SK-N-SH (cell line): ENCODE data around the gene MBD3. TPM values are rescaled to one million over a fixed set of nuclear protein-coding genes. Genes with fewer than 3 reads are reported as not detected.

Source experiments
- CTCF ChIA-PET: fragments of 300-600, 350-600 bp; formaldehyde crosslinking; extraction: SDS; loops from one replicate; lab custom pipeline; 2021; lab: Yijun Ruan, JAX
- POLR2A ChIA-PET: fragments of 350-600 bp; sonication (Branson Sonifier 250); formaldehyde crosslinking; extraction: SDS; loops from one replicate; lab custom pipeline; 2020; ENCODE audit warnings: antibody characterized with exemption, inconsistent platforms; lab: Yijun Ruan, JAX
- DNase-seq: peaks from one replicate; pipeline ENCODE4 v3.0.0; 2012
- H2AFZ ChIP-seq: fragments of 200-600 bp; sonication (generic); 2 replicates; pipeline ENCODE4 v1.8.1; 2016; ENCODE audit warnings: antibody characterized with exemption, mild to moderate bottlenecking, low read depth
- H3F3A ChIP-seq: fragments of 200-600 bp; sonication (generic); replicated peaks from 2 replicates; pipeline ENCODE3; 2016; ENCODE audit warnings: antibody characterized with exemption, mild to moderate bottlenecking; ENCODE audit not compliant: insufficient read depth
- H3K27ac ChIP-seq, 2 experiments: fragments of 200-500 bp in 1 of 2; fragments of 200-600 bp in 1 of 2; sonication (Bioruptor generic) in 1 of 2; sonication (generic), shearing (Covaris generic) in 1 of 2; 2 replicates each; pipeline versions ENCODE4 v1.5.1 to v1.6.1; 2014 to 2016; ENCODE audit warnings: low read depth in 2 of 2, inconsistent platforms in 1 of 2, low read length in 1 of 2, mild to moderate bottlenecking in 1 of 2, mixed read lengths in 1 of 2
- H3K27me3 ChIP-seq: fragments of 200-600 bp; sonication (generic), shearing (Covaris generic); 2 replicates; pipeline ENCODE4 v1.6.1; 2016; ENCODE audit warnings: mixed run types; ENCODE audit not compliant: insufficient read depth
- H3K36me3 ChIP-seq, 2 experiments: fragments of 200-500 bp in 1 of 2; fragments of 200-600 bp in 1 of 2; sonication (Bioruptor generic) in 1 of 2; sonication (generic) in 1 of 2; replicated peaks in 1 of 2; 2 replicates each; pipeline versions ENCODE3 to v1.5.1; 2014 to 2016; ENCODE audit warnings: low read length in 1 of 2, mild to moderate bottlenecking in 1 of 2; ENCODE audit not compliant: insufficient read depth in 2 of 2, control insufficient read depth in 1 of 2
- H3K4me1 ChIP-seq, 2 experiments: fragments of 200-500 bp in 1 of 2; fragments of 200-600 bp in 1 of 2; sonication (Bioruptor generic) in 1 of 2; sonication (generic), shearing (Covaris generic) in 1 of 2; 2 replicates each; pipeline versions ENCODE4 v1.5.1 to v1.6.1; 2014 to 2016; ENCODE audit warnings: low read depth in 1 of 2, low read length in 1 of 2, mixed run types in 1 of 2; ENCODE audit not compliant: insufficient read depth in 2 of 2, control insufficient read depth in 1 of 2
- H3K4me2 ChIP-seq: fragments of 200-600 bp; sonication (generic), shearing (Covaris generic); 2 replicates; pipeline ENCODE4 v1.6.1; 2017; ENCODE audit warnings: mixed run types
- H3K4me3 ChIP-seq, 2 experiments: fragments of 200-500 bp in 1 of 2; fragments of 200-600 bp in 1 of 2; sonication (Bioruptor generic) in 1 of 2; sonication (generic), shearing (Covaris generic) in 1 of 2; 2 replicates each; pipeline versions ENCODE4 v1.5.1 to v1.8.1; 2014 to 2016; ENCODE audit warnings: low read depth in 2 of 2, inconsistent platforms in 1 of 2, low read length in 1 of 2, mild to moderate bottlenecking in 1 of 2, mixed read lengths in 1 of 2, moderate library complexity in 1 of 2
- H3K79me2 ChIP-seq: fragments of 200-600 bp; sonication (generic); 2 replicates; pipeline ENCODE4 v1.8.1; 2017; ENCODE audit warnings: mild to moderate bottlenecking; ENCODE audit not compliant: insufficient read depth
- H3K9ac ChIP-seq: fragments of 200-600 bp; sonication (generic); 2 replicates; pipeline ENCODE4 v1.6.1; 2017; ENCODE audit warnings: mixed run types
- H3K9me2 ChIP-seq: fragments of 200-600 bp; sonication (generic); 2 replicates; pipeline ENCODE4 v1.6.1; 2017; ENCODE audit warnings: mixed run types
- H3K9me3 ChIP-seq: fragments of 200-600 bp; sonication (generic); 2 replicates; pipeline ENCODE4 v1.6.1; 2017; ENCODE audit warnings: mixed run types, mild to moderate bottlenecking, moderate library complexity
- H4K20me1 ChIP-seq: fragments of 200-600 bp; sonication (generic); 2 replicates; pipeline ENCODE4 v1.6.1; 2017; ENCODE audit warnings: mild to moderate bottlenecking, mixed run types; ENCODE audit not compliant: insufficient read depth
- CHD2 ChIP-seq: fragments of 150-350 bp; IDR thresholded peaks from 2 replicates; pipeline ENCODE4 v1.6.1; 2018; ENCODE audit warnings: low read length; ENCODE audit not compliant: partially characterized antibody
- ELF1 ChIP-seq: IDR thresholded peaks from 2 replicates; pipeline ENCODE4 v1.4.0; 2012
- EZH2phosphoT487 ChIP-seq: fragments of 200-600 bp; sonication (generic); IDR thresholded peaks from 2 replicates; pipeline ENCODE4 v1.6.1; 2017; ENCODE audit warnings: low read depth, mixed run types, mild to moderate bottlenecking, antibody characterized with exemption, moderate library complexity, borderline replicate concordance
- GABPA ChIP-seq: IDR thresholded peaks from 2 replicates; pipeline ENCODE4 v1.4.0; 2012; ENCODE audit warnings: low read depth, mild to moderate bottlenecking
- MXI1 ChIP-seq: IDR thresholded peaks from 2 replicates; pipeline ENCODE4 v1.6.1; 2012; ENCODE audit warnings: mild to moderate bottlenecking, low read depth, low read length, improper control_type of control experiment
- NFIC ChIP-seq: IDR thresholded peaks from 2 replicates; pipeline ENCODE4 v1.4.0; 2012; ENCODE audit warnings: borderline replicate concordance
- NRF1 ChIP-seq: IDR thresholded peaks from 2 replicates; pipeline ENCODE4 v1.6.1; 2012; ENCODE audit warnings: low read depth, mild to moderate bottlenecking, low read length
- POLR2AphosphoS5 ChIP-seq: IDR thresholded peaks from 2 replicates; pipeline ENCODE4 v1.6.1; 2012; ENCODE audit warnings: low read depth, low read length
- RAD21 ChIP-seq: IDR thresholded peaks from 2 replicates; pipeline ENCODE4 v1.6.1; 2012; ENCODE audit warnings: mild to moderate bottlenecking, low read length
- SIN3A ChIP-seq: IDR thresholded peaks from 2 replicates; pipeline ENCODE4 v1.6.1; 2012; ENCODE audit warnings: low read depth, mild to moderate bottlenecking, low read length, moderate library complexity, borderline replicate concordance
- TAF1 ChIP-seq: IDR thresholded peaks from 2 replicates; pipeline ENCODE4 v1.6.1; 2012; ENCODE audit warnings: low read depth, mild to moderate bottlenecking, low read length, moderate library complexity, borderline replicate concordance
- TCF12 ChIP-seq: IDR thresholded peaks from 2 replicates; pipeline ENCODE4 v1.4.0; 2012
- TEAD4 ChIP-seq: IDR thresholded peaks from 2 replicates; pipeline ENCODE4 v1.4.0; 2012; ENCODE audit warnings: mild to moderate bottlenecking, borderline replicate concordance; ENCODE audit not compliant: insufficient read depth
- WGBS: methylation state at CpG from one replicate; pipeline ENCODE4 v1.1.6; 2017; ENCODE audit warnings: low lambda C conversion rate; 5-methylcytosine and 5-hydroxymethylcytosine counted together
- polyA plus RNA-seq, 3 experiments: library from polyadenylated mRNA; depleted of rRNA; stranded (reverse); fragments of >200 nt; gene quantifications; 2 replicates each; pipeline ENCODE4 v1.2.3, GENCODE V29; 2012
- TF ChIP-seq, protein P1 (sequence below): fragments of 150-350 bp; IDR thresholded peaks from 2 replicates; pipeline ENCODE4 v1.6.1; 2017; ENCODE audit warnings: antibody characterized with exemption, low read length, low read depth, borderline replicate concordance
- TF ChIP-seq, protein P2 (sequence below): IDR thresholded peaks from 2 replicates; pipeline ENCODE4 v1.4.0; 2012; ENCODE audit warnings: low read depth, borderline replicate concordance
- TF ChIP-seq, protein P3 (sequence below): IDR thresholded peaks from 2 replicates; pipeline ENCODE4; 2012
- TF ChIP-seq, protein P4 (sequence below): IDR thresholded peaks from 2 replicates; pipeline ENCODE4 v1.4.0; 2012; ENCODE audit warnings: low read depth, borderline replicate concordance
- TF ChIP-seq, protein P5 (sequence below): IDR thresholded peaks from 2 replicates; pipeline ENCODE4 v1.6.1; 2012; ENCODE audit warnings: mild to moderate bottlenecking, low read depth, low read length, moderate library complexity

MBD3 gene
- polyA plus RNA-seq, 1 of the 3 experiments (the other 2 are of a cell fraction), result 96.5 TPM

DNA sequence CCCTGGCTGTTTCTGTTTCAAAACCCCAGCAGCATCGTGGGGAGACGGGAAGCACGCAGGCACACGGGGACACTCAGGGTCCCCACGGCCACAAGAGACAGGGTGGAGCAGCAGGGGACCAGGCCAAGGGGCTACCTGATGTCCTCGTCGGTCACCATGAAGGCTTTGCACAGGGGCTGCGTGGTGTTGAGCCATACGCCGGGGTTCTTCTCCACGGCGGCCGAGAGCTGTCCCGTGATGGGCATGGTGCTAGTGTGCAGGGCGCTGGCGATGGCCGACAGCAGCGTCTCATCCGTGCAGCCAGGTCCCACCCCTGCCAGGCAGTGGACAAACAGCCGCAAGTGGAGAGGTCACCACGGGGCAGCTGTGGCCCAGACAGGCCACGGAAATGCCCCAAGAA is 11.7 kb downstream of the MBD3 start:
- WGBS, result 87% methylated on average over 15 of the region's 22 CpGs
- Histone ChIP-seq H3F3A (no peaks in the 10 kb centered on the region), H4K20me1 (peaks cover 8% of the 10 kb centered on the region; the same call in 1 of the 2 replicates), H2AFZ (no peak overlapping the region), H3K4me1 (no peaks in the 10 kb centered on the region), H3K4me3 (no peak overlapping the region), H3K9me3 (no peaks in the 10 kb centered on the region), H3K79me2 (peaks cover 25% of the 10 kb centered on the region), H3K27me3 (no peaks in the 10 kb centered on the region), H3K36me3 (peaks cover 13 to 34% of the 10 kb centered on the region in 2 experiments), H3K4me2 (no peak overlapping the region), H3K9me2 (no peaks in the 10 kb centered on the region), H3K27ac (no peak overlapping the region), H3K9ac (no peak overlapping the region)
- DNase-seq, result no peak
- no peak for TF ChIP-seq MXI1
- ChIA-PET CTCF (no interaction called here), POLR2A (interaction anchor here (1.4 kb wide), 1 partner anchor 12 kb away, joined by 4 read pairs; the partner anchor contains the start of gene MBD3)

DNA sequence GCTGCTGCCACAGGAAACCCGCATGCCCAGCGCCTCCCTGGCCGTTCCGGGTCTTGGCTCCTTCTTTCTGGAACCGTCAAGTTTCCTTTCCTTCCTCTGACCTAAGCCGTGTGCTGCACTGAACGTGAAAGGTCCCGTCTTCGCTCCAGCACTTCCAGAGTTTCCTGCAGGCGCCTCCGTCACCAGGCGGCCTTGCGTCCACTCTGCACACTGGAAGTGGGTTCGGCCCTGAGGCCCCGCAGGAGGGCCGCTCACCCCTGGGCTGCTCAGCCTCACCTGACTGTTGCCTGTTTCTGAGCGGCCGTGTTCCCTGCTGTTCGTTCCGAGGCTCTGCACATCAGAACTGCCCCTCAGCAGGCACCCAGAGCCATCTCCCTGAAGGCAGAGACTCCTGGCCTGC is 12.3 kb downstream of the MBD3 start:
- H3K36me3 ChIP-seq, result peaks cover 13 to 34% of the 10 kb centered on the region in 2 experiments
- no peak overlapping the region for H3K4me2 ChIP-seq
- peaks cover 3% of the 10 kb centered on the region; the same call in 1 of the 2 replicates for H4K20me1 ChIP-seq
- no peak overlapping the region for H3K9ac ChIP-seq
- ChIA-PET CTCF (no interaction called here), POLR2A (no interaction called here)
- H3K9me2 ChIP-seq, result no peaks in the 10 kb centered on the region
- no peak for DNase-seq
- no peak overlapping the region for H3K4me3 ChIP-seq
- 93% methylated on average over 13 of the region's 20 CpGs for WGBS
- no peaks in the 10 kb centered on the region for H3K4me1 ChIP-seq
- H3F3A ChIP-seq, result no peaks in the 10 kb centered on the region
- peaks cover 19% of the 10 kb centered on the region for H3K79me2 ChIP-seq
- H2AFZ ChIP-seq, result no peak overlapping the region
- H3K9me3 ChIP-seq, result no peaks in the 10 kb centered on the region
- H3K27me3 ChIP-seq, result no peaks in the 10 kb centered on the region
- no peak overlapping the region for H3K27ac ChIP-seq
- TF ChIP-seq, protein P1, sequence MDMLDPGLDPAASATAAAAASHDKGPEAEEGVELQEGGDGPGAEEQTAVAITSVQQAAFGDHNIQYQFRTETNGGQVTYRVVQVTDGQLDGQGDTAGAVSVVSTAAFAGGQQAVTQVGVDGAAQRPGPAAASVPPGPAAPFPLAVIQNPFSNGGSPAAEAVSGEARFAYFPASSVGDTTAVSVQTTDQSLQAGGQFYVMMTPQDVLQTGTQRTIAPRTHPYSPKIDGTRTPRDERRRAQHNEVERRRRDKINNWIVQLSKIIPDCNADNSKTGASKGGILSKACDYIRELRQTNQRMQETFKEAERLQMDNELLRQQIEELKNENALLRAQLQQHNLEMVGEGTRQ, result no peak
- TF ChIP-seq ELF1 (no peak), POLR2AphosphoS5 (no peak), RAD21 (no peak), SIN3A (no peak), TAF1 (no peak), NRF1 (no peak), EZH2phosphoT487 (no peak), GABPA (no peak), CHD2 (no peak), TCF12 (no peak), NFIC (no peak), TEAD4 (no peak)
- TF ChIP-seq, protein P2, sequence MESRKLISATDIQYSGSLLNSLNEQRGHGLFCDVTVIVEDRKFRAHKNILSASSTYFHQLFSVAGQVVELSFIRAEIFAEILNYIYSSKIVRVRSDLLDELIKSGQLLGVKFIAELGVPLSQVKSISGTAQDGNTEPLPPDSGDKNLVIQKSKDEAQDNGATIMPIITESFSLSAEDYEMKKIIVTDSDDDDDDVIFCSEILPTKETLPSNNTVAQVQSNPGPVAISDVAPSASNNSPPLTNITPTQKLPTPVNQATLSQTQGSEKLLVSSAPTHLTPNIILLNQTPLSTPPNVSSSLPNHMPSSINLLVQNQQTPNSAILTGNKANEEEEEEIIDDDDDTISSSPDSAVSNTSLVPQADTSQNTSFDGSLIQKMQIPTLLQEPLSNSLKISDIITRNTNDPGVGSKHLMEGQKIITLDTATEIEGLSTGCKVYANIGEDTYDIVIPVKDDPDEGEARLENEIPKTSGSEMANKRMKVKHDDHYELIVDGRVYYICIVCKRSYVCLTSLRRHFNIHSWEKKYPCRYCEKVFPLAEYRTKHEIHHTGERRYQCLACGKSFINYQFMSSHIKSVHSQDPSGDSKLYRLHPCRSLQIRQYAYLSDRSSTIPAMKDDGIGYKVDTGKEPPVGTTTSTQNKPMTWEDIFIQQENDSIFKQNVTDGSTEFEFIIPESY, result no peak
- TF ChIP-seq, protein P3, sequence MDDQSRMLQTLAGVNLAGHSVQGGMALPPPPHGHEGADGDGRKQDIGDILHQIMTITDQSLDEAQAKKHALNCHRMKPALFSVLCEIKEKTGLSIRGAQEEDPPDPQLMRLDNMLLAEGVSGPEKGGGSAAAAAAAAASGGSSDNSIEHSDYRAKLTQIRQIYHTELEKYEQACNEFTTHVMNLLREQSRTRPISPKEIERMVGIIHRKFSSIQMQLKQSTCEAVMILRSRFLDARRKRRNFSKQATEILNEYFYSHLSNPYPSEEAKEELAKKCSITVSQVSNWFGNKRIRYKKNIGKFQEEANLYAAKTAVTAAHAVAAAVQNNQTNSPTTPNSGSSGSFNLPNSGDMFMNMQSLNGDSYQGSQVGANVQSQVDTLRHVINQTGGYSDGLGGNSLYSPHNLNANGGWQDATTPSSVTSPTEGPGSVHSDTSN, result no peak
- TF ChIP-seq, protein P4, sequence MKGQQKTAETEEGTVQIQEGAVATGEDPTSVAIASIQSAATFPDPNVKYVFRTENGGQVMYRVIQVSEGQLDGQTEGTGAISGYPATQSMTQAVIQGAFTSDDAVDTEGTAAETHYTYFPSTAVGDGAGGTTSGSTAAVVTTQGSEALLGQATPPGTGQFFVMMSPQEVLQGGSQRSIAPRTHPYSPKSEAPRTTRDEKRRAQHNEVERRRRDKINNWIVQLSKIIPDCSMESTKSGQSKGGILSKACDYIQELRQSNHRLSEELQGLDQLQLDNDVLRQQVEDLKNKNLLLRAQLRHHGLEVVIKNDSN, result no peak
- TF ChIP-seq, protein P5, sequence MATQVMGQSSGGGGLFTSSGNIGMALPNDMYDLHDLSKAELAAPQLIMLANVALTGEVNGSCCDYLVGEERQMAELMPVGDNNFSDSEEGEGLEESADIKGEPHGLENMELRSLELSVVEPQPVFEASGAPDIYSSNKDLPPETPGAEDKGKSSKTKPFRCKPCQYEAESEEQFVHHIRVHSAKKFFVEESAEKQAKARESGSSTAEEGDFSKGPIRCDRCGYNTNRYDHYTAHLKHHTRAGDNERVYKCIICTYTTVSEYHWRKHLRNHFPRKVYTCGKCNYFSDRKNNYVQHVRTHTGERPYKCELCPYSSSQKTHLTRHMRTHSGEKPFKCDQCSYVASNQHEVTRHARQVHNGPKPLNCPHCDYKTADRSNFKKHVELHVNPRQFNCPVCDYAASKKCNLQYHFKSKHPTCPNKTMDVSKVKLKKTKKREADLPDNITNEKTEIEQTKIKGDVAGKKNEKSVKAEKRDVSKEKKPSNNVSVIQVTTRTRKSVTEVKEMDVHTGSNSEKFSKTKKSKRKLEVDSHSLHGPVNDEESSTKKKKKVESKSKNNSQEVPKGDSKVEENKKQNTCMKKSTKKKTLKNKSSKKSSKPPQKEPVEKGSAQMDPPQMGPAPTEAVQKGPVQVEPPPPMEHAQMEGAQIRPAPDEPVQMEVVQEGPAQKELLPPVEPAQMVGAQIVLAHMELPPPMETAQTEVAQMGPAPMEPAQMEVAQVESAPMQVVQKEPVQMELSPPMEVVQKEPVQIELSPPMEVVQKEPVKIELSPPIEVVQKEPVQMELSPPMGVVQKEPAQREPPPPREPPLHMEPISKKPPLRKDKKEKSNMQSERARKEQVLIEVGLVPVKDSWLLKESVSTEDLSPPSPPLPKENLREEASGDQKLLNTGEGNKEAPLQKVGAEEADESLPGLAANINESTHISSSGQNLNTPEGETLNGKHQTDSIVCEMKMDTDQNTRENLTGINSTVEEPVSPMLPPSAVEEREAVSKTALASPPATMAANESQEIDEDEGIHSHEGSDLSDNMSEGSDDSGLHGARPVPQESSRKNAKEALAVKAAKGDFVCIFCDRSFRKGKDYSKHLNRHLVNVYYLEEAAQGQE, result no peak
